Activated naive CD4-positive, alpha-beta T cell (primary cell): Measurements from ENCODE around the gene FOXK2.

ENCODE experiments used
- DNase-seq, 4 experiments: peaks; one replicate each; lab custom pipeline; 2025; lab: John Stamatoyannopoulos, UW

FOXK2 gene

DNA sequence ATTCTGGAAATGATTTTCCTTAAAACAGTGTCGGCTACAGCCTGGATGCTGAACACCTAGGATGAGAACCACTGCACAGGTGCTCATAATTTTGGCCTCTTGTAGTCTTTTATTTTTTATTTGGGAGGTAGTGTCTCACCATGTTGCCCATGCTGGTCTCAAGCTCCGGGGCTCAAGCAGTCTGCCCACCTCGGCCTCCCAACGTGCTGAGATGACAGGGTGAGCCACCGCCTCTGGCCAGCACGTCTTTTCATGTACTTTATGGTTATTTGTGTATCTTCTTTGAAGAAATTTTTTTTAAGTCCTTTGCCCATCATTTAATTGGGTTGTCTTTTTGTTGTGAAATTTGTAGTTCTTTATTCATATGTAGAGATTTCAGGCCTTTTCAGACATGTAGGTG is 70.7 kb downstream of the FOXK2 start:
- no peak for DNase-seq

DNA sequence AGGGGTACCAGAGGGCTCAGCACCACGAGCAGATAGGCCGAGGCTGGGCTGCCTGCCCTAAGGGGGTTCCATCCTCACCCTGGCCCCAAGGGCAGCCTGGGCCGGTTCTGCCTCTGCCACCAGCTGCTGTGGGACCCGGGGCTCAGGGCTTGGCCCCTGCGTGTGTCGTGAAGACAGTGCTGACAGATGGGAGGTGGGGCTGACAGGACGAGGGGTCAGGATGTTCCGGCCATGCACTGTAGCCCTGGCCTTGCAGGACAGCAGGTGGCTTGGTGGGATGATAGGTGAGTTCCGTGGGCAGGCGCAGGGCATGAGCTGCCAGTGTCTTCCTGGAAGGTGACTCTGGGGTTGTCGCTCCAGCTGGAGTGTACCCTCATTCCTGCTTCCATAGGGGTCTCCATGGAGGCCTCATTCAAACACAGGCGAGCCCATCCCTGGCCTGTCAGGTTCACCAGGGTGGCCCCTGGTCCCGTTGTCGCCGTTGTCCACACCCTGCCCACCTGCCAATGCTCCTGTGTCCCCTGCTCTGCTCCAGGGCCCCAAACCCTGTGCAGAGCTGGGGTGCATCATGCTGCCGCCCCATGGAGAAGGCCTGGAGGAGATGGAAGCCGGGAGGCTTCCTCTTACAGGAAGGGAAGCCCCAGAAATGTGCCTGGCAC is 71.5 kb downstream of the FOXK2 start:
- no peak for DNase-seq

DNA sequence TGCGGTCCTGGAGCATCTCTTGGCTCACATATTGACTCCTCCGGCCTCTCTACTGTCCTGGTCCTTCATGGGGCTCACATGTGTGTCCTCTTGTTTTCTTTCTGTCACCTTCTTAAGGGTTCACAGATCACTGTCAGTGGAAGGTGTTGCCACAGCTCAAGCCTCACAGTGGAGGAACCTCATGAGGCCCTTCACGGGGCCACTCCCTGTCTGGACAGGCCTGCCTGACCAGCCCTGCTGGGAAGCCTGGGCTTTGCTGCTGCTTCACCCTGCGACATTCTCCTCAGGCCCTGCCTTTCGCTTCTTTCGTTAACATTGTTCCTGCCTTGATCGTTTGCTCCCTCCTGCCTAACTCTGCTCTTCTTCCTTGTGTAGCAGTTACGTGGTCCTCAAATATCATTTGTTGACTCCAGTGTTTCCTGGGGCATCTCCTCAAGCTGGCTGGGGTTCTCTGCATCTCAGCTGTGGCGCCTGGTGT is 72.8 kb downstream of the FOXK2 start:
- DNase-seq: no peak

DNA sequence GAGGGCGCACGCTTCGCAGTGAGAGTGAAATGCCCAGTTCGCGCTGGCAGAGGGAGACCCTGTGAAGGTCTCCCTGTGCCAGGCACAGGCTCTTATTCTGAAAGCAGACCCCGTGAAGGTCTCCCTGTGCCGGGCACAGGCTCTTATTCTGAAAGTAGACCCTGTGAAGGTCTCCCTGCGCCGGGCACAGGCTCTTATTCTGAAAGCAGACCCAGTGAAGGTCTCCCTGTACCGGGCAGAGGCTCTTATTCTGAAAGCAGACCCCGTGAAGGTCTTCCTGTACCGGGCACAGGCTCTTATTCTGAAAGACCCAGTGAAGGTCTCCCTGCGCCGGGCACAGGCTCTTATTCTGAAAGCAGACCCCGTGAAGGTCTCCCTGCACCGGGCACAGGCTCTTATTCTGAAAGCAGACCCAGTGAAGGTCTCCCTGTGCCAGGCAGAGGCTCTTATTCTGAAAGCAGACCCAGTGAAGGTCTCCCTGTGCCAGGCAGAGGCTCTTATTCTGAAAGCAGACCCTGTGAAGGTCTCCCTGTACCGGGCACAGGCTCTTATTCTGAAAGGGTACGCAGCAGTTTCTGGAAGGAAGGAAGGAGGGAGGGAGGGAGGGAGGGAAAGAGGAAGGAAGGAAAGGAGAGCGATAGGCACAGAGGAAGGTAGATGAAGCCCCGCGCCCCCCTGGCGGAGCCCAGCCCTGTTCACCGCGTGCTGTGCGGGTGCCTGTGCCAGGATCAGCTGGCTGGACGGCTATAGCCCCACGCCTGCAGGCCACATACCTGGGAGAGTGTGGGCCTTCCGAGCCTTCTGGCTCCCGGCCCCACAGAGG is 73.4 kb downstream of the FOXK2 start:
- peak; percentile 26 to 54 (median 46) for DNase-seq

DNA sequence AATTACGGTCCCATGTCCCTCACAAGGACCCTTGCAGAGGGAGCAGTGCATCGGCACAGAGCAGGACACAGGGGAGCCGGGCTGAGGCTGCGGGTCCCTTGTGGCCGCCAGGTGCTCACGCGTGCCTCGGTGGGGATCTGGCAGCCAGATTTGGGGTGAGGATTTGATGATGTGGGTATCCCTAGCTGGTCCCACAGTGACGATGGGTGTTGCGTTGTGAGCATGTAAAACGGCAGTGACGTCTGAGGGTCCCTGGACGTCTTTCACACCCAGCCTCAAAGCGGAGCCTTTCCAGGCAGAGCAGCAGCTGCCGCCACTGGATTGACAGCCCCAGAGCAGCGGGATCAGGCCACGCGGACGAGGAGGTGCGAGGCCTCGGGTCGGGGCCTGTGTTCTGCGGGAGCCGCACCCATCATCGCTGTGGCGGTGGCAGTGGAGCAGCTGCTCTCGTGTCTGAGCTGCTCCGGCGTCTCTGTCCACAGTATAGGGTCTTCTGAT is 74.1 kb downstream of the FOXK2 start:
- no peak for DNase-seq

DNA sequence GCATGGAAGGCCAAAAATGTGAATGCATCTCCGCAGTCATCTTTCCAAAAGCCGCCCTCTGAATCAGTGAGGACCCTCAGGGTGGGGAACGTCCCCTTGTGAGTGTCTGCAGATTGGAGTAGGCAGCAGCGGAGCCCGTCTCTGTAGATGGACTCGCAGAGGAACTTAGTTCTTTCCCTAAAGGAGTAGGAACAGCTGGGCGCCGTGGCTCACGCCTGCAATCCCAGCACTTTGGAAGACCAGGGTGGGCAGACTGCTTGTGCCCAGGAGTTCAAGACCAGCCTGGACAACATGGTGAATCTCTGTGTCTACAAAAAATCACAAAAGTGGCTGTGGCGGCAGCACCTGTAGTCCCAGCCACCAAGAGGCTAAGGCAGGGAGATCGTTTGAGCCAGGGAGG is 75.0 kb downstream of the FOXK2 start:
- no peak for DNase-seq

DNA sequence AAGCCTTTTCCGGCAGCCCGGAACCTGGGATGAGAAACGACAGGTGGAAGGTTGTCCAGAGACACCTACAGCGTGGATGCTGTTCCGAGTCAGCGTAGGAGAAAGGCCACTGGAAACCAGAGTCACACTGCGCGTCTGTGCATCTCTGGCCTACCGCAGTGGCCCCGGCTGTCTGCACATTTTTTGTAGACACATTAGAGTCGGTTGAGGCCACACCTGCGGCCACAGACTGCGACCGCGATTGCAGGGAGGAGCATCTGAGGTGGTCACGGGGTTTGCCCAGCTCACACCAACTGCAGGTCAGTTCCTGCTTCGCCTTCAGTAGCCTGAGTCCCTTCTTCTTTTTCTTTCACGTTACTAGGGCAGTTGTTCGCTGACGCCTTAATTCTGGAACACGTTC is 76.4 kb downstream of the FOXK2 start:
- no peak for DNase-seq

DNA sequence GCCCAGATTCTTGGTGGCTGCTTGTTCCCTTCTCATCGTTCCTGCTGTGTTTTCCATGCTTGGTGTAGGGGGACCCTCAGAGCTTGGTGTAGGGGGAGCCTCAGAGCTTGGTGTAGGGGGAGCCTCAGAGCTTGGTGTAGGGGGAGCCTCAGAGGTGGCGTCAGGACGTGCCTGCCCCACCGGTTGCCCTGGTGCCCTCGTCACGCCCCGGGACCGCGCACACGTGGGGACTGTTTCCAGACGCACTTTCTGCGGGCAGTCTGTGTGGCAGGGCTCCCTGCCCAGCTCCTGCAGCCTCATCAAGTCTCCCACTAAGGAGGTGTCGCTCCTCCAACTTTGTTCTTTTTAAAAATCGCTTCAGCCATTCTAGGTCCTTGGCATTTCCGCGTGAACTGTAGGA is 76.8 kb downstream of the FOXK2 start:
- DNase-seq: no peak

DNA sequence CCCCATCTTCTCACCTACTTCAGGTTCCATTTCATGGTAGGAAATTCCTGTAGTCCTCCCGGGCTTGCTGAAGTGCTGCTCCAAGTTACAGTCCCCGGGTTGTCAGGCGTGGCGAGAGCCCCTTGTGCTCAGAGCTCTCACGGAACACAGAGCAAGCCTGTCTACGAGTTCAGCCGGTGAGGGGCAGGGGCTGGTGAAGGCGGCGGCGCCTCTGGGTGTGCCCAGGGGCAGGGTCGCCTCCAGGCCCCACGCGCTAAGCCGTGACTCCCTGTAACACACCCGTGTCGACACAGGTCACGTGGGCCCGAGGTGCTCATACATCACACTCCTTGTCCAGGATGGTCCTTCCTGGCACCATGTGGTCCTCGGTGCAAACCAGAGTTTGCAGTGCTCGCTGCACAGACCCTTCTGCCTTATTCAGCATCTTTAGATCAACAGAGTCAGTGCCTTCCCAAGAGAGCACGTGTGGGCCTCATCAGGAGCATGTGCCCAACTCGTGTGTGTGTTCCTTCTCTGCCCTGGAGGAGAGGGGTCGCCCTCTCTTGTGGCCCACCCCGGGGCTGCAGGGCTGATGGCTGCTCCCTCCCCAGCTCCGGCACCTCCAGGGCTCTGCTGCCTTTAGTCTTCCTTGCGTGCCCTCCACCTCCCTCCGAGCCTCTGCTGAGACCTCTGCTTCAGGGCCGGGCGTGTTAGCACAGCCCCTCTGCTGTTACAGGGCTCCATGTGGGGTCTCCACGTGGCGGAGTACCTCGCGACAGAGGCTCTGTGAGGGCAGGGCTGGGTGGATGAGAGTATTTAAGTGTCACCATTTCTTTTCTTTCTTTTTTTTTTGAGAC is 77.5 kb downstream of the FOXK2 start:
- no peak for DNase-seq

DNA sequence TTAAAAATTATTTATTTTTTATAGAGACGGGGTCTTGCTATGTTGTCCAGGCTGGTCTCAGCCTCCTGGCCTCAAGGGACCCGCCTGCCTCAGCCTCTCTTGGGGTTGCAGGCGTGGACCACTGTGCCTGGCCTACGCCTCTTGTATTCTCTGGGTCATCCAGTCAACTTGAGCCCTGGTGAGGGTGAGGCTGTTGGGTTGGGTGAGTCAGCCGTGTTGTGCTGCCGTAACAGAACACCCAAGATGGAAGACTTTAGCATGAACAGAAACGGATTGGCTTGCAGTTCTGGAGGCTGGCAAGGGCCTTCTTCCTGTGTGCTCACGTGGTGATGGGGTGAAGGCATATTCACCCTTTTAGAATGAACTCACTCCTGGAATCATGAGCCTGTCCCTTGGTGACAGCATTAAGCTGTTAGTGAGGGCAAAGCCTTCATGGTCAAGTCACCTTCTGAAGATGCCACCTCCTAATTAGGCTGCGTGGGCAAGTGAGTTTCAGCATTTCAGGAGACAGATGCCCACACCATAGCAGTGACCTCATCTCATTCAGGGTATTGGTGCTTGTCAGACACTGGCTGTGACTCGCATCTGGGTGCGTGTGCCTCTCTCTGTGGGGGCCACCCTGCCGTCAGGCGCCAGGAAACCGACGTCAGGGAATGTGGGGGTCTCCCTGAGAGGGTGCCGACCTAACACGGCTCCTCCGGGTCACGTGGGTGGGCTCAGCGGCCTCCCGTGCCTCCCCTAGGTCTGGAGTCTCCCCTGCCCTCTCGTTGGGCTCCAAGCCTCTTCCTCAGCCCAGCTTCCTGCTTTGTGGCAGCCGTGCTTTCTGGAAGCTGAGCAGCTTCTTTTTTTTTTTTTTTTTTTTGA is 79.0 kb downstream of the FOXK2 start:
- DNase-seq: no peak

DNA sequence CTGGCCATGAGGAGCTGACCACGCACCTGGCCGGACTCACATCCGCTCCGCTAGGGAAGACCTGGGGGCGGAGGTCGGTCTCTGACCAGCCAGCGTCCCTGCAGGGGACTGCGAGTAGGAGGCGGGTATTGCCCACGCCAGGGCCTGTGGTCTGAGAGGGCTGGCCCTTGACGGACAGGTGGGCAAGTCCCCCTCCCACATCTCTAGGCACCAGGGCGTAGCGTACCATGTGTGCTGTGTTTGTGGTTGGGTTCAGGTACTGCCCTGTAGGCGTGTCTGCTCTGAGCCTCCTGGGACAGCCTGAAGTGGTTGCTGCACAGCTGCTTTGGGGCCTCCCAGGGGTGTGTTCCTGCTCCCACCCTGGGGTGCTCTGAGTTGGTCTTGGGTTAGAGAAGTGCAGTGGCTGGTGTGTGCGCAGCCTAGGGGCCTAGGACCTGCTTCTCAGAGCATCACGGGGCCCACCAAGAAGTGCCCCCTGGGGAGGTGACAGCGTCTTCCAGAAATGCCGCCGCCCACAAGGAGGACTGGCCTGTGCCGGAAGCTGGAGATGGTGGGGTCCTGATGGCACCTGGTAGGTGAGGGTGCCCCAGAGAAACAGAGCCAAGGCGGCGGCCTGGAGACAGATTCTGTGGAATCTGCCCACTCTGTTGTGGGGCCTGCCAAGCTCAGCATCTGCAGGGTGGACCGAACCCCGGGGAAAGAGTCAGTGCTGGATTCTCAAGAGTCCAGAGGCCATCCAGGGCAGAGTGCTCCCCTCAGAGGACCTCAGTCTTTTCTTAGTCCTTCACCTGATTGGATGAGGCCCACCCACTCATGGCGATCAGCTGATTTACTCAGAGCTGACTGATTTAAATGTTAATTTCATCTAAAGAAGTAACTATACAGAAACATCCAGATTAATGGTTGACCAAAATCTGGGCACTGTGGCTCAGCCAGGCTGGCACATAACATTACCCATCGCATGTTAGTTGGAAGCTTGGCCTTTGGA is 80.4 kb downstream of the FOXK2 start:
- no peak for DNase-seq

DNA sequence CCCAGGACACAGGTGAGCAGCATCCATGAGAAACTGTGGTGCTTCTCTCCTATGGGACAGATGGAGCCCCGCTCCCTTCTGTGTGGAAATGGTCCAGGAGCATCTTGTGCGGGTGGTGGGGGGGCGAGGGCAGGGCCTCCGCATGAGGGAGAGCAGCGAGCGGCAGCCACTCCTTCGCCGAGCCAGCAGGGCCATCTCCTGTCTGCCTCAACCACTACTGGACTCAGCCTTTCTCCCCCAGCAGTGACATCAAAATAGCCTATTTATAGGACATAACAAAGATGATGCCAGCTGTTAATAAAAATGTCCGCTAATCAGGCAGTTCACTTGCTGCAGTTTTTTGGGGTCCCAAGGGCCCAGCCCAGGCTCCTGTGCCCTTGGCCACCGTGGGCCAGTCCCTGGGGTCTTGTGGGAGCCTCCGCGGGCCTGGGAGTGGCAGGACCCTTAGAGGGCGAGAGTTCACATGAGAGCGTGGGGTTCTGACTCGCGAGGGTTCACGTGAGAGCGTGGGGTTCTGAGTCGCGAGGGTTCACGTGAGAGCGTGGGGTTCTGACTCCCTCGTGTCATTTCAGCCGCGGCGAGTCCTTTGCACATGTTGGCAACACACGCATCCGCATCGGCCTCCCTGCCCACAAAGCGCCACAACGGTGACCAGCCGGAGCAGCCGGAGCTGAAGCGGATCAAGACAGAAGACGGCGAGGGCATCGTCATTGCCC is 81.4 kb downstream of the FOXK2 start:
- no peak for DNase-seq

DNA sequence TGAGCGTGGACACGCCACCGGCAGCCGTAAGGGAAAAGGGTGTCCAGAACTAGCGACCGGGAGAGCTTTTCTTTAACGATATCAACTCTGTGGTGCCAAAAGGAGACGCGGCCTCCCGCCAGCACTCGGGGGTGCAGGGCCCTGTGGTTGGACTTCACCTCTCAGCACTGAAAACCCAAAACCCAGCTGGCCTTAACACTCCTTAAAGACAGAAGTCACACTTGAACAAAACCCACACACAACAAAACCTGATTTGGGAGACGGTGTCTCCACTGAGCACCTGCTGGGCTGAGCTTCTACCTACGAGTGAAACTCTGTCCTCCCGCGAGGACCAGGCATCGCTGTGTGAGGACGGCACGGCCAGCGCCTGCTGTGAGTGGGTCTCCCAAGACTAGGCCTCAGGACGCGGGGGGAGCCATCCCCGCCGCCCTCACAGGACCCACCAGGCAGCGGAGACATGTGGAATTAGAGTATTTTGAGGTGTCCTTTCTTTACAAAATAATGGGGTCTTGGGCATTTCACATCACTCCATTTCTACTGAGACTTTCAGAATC is 82.0 kb downstream of the FOXK2 start:
- no peak for DNase-seq

DNA sequence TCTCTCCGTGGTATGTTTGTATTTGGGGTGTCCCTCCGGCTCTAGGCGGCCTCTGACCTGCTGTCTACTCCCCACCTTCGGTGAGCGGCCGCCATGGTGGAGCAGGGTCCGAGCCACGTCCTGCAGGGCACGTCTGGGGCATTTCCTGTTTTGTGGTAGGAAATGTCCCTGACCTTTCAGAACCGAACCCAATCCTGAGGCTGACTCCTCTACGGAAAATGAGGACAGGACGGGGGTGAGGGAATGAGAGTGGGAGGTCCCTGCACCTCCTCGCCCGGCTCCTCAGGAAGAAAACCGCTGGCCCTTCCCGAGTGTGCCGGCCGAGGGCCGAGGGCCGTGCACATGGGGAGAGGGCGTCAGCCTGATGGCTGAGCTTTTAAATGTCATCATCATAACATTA is 83.0 kb downstream of the FOXK2 start:
- DNase-seq: no peak

DNA sequence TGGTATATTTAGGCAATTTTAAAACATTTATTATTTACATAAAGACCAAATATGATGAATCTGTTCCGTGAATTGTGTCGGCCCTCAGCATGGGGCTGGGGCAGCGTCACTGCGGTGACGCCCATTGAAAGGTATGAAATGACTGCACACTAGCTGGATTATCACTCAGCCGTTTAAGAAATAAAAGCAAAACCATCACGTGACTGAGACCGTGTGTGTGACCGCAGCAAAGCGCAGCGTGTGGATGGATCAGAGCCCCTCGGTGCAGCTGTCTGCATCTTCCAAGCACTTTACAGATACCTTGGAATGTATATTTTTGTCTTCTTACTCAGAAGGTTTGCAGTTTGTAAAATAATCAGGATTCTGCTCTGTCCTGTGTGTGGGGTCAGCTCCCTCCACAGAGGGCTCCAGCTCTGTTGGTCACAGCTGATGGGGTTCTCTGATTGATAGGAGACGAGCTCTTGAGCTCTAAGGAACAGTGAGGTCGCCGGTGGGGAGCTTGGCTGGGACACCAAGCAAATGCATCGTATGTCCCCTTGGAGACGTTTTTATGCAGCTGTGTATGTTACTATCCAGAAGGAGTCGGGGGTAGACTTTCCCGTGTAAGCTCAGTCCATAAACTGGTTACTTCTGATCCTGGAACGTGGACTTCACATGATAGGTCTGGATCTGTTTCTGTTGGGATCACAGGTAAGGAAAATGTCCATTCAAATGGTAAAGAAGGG is 83.6 kb downstream of the FOXK2 start:
- no peak for DNase-seq

DNA sequence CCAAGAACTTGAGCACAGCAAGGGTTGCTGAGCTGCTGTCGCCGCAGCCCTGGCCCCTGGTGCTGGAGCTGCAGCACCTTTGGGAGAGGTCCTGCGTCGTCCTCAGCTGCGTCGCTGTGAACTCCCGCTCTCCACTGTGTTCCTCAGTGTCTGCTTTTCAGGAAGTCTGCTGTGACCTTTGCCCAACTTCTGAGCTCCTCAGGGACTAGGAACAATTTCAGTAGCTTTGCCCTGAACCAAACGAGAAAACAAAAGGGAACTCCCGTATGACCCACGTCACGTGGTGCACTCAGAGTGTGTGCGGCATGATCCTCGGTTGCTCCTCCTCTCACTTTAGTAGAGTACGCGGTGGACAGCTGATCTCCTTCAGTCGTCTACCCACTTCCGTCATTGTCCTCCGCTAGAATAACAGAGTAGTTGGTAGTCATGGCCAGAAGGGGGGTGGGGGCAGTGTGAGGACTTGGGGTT is 84.5 kb downstream of the FOXK2 start:
- peak in 1 of 4 experiments; percentile 17 for DNase-seq

DNA sequence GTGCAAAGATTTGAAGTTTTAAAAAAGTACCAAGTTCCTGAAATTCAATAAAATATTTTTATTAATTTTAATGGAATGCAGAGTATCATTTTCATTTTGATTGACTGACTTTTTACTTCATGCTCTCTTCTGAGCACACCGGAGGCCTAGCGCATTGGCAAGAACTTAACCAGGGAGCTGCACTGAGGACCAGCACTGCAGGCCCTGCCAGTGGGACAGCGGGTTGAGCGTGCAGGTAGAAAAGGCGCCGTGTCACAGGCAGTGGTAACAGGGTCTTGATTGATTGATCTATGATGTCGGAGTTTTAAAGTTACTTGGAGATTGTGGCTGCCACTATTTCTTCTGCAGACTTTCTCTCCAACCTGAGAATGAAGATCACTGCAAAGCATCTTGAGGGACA is 85.0 kb downstream of the FOXK2 start:
- DNase-seq: no peak

DNA sequence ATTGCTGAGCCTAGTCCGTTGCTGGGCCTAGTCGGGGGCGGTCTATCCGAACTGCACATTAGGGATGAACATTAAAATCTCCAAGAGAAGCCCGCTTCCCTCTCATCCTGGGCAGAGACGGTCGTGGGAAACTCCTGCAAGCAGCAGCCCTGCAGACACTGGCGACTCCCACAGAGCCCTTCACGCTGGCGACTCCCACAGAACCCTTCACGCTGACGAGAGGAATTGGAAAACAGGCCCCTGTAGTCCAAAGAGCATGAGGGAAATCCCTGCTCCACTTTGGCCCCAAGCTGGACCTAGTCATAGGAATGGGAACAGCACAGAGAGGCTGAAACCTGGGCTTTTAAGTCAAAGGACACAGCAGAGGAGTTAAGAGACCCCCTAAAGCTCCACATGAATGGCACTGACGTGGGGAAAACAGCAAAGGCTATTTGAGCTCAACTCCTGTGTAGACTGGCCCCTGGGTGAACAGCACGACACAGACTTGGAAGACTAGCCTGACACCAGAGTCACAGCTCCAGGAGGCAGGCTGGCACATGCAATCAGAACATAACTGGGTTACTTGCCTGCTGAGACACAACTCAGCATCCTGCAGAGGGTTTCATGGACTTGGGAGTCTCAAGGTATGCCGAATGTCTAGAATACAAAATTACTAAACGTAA is 86.5 kb downstream of the FOXK2 start:
- no peak for DNase-seq
